HG03432 (cell line): ENCODE measurements around the gene GRIK5.
"Not testable (repeated sequence)": the region's sequence is repeated elsewhere in the genome, so short reads cannot be mapped to it uniquely, and the experiment has no call there.

ENCODE experiments used
- ATAC-seq: cut with Tn5 transposase; IDR thresholded peaks from one replicate; pipeline ENCODE4 v1.9.1; 2021; ENCODE audit warnings: mild to moderate bottlenecking, moderate library complexity; ENCODE audit not compliant: unreplicated experiment

The GRIK5 gene

DNA sequence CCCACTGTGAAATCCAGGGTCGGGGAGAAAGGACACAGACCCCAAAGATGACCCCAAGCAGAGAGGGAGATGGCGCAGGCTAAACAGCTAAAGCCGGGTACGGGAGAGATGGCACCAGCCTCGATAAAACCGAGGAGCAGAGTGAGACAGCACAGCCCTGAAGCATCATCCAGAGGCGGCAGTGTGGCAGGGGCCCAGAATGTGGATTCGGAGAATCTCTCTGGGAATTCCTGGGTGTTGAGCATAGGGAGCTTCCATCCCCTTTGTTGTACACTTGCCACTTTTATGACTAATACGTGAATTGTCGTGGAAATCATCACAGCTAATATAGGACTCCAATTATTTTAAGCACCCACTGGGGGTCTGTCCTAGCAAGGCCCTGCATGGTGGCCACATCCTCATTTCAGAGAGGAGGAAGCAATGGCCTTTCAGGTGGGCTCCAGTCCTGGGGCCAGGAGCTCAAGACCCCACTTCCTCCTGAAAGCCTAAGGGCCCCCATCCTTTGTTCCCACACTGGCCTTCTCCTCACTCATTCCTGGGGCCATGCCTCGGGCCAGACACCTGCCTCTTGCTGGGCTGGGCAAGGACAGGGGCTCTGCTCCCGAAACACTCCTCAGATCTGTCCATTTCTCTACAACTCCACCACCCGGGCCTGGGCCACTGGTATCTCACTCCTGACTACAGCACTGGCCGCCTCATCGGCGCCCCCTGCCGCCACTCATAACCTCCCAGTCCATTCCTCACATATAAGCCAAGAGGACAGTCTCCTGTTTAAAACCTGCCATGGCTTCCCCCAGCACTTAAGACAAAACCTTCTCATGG is 46.7 kb downstream of the GRIK5 start:
- ATAC-seq = no peak

DNA sequence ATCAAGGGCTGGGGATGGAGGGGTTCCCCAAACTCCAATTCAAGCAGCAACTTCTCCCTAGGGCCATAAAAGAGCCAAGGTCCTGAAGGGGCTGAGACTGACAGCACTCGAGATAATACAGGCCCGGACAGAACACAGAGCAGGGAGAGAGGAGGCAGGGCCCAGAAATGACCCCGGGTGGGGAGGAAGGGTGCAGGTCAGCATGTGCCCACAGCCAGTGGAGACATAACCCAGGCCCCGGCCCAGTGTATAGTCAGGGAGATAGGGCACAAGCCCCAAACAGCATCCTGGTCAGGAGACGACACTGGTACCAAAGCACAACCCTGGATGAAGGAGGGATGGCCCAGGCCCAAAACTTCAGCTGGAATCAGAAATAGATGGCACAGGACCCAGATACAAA is 47.4 kb downstream of the GRIK5 start:
- ATAC-seq = no peak

DNA sequence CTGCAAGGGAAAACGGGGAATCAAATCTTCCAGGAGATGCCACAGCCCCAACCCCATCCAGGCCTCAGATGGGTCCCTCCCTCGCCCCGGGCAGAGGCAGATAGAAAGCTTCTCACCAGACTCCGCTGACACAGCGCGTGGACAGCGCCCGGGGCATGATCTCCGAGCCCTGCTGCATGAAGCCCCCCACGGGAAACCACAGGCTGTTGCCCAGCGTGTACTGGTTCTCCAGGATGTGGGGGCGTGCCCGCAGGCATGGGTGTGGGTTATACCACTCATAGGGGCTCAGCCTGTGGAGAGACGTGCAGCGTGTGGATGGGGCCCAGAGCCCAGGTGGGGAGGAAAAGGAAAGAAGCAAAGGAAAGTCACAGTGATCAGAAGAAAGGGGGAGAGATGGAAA is 48.8 kb downstream of the GRIK5 start:
- no peak for ATAC-seq

DNA sequence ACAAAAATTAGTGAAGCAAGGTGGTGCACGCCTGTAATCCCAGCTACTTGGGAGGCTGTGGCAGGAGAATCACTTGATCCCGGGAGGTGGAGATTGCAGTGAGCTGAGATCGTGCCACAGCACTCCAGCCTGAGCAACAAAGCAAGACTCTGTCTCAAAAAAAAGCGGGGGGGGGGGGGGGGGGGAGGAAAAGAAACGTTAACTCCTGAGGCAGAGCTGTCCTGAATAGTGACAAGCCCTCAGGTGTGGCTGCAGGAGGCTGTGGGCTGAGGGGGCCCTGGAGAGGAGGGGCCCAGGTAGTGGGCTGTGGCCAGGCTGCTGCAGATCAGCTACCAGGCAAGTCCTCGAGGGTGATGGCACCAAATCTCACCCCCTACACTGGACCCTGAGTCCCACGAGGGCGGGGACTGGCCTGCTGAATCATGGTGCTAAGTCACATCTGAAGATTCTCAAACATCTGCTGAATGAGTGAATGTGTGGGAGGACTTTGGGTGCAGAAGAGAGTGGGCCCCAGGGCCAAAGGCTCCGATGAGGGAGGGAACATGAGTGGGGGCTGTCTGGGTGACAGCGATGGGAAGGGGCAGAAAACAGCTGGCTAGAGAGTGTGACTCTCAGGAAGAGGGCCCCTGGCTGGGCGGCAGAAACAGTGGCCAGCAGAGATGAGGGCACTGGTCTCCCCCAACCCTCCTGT is 51.4 kb downstream of the GRIK5 start:
- no peak for ATAC-seq

DNA sequence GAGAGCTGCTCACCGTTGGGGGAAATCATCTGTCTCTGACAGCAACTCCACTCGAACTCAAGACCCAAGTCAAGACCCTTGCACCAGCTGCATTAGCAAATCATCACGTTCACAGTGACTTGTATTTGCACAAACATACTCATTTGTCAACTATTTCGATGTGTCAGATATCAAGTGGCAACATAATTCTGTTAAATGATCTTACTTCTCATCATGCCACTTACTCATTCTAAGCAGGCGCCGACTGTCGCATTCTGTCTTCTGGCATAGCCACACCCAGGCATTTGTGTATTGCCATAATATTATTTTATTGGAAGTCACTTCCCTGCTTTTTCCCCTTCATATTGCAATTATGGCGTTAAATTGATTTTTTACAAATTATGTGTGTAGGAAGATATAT is 53.0 kb downstream of the GRIK5 start:
- ATAC-seq = no peak

DNA sequence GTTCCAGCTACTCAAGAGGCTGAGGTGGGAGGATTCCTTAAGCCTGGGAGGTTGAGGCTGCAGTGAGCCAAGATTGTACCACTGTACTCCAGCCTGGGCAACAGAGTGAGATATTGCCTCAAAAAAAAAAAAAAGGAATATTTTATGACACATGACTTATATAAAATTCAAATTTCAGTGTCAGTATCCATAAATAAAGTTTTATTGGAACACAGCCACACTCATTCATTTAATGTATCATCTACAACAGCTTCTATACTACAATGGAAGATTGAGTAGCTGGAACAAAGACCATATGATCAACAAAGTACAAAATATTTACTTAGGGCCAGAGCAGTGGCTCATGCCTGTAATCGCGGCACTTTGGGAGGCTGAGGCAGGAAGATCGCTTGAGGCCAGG is 57.3 kb downstream of the GRIK5 start:
- not testable (repeated sequence) for ATAC-seq

DNA sequence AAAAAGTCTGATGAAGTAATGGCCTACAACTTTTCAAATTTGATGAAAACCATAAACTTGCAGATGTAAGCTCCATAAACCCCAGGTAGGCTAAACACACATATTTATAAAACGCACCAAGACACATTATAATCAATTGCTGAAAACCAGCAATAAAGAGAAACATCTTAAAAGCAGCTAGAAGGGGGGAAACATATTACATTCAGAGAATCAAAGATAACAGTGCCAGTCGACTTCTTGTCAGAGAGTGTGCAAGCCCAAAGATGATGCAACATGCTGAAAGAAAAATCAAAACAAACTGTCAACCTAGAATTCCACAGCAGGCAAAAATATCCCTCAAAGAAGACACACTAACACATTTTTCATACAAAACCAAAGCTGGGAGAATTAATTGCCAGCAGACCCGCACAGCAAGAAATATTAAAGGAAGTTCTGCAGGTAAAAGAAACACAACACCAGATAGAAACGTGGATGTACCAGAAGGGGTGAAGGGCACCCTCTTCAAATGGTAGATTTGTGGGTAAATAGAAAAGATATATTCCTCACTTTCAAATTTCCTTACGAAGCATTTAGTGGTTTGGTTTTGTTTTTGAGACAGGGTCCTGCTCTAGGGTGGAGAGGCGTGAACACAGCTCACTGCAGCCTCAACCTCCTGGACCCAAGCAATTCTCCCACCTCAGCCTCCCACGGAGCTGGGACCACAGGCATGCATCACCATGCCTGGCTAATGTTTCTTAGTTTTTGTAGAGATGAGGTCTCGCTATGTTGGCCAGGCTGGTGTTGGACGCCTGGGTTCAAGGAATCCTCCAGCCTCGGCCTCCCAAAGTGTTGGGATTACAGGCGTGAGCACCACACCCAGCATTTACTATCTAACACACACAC is 59.5 kb downstream of the GRIK5 start:
- ATAC-seq = no peak

DNA sequence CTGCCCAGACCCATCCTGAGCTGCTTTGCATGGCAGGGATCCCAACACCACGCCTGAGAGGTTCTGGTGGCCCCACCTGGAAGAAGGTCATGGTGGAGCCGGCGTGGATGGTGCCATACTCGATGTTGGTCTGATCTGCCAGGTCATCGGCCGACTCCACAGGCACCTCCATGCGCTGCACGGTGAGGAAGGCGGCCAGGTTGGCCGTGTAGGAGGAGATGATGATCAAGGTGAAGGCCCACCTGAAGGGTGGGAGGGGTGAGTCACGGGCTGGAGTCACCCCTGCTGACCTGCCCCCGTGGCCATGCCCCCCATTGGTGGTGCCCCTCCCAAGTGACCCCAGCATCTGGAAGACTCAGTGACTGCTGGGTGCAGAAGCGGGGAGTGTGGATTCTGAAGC is 63.4 kb downstream of the GRIK5 start:
- no peak for ATAC-seq

DNA sequence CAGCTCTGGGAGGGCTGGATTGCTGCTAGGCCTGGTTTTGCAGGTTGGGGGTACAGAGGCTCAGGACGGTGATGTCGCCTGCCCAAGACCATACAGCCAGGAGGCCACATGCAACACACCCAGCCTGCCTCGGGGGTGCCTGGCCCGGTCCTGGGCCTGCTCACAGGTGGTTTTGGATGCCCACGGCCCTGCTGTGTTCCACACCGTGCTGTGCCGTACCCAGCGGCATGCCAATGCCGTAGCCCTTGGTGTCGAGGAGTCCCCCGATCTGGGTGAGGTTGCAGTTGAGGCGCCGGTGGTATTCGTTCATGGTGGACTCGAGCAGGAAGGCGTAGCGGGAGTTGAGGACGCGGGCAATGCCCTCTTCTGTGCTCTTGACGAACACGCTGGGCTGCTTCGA is 64.5 kb downstream of the GRIK5 start:
- no peak for ATAC-seq

DNA sequence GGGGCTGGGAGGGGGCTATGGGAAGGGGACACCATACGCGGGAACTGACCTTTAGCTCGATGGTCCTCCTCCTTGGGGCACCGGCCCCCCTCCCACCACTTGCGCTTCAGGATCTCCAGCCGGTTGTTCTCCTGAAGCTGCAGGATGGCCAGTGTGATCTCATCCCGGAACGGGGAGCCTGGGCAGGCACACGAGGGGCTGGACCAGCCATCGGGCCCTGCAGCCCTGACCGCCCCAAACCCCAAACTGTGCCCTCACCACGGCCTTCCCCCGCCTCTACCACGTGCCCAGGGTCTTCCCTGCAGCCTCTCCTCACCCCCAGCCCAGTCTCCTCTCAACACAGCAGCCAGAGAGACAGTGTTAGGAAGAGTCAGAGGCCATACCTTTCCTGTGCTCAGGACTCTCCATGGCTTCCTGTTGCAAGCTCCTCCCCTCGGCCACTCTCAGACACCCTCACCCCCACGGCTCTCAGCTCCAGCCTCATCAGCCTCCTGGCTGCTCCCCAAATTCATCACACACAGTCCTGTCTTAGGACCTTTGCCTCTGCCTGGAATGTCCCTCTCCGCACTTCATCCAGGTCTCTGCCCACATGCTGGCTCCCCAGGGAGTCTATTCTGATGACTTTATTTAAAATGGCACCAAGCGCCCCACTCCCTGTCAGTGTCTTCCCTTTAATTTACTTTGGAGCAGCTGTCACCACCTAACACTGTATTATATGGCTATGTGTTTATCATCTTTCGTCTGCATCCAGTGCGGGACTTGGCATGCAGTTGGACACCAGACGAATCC is 66.3 kb downstream of the GRIK5 start:
- ATAC-seq = no peak

DNA sequence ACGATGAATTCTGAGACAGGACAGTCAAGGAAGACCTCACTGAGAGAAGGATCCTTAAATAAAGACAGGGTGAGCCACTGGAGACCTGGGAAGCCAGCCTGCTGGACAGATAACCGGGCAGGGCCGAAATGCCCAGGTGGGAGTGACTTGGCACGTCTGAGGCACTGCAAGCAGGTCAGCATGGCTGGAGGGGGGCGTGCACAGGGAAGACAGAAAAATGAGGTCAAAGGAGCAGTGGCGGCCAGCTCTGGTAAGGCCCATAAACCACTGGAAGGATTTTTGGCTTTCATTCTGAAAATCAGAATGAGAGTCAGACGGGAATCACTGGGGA is 70.2 kb downstream of the GRIK5 start:
- no peak for ATAC-seq

DNA sequence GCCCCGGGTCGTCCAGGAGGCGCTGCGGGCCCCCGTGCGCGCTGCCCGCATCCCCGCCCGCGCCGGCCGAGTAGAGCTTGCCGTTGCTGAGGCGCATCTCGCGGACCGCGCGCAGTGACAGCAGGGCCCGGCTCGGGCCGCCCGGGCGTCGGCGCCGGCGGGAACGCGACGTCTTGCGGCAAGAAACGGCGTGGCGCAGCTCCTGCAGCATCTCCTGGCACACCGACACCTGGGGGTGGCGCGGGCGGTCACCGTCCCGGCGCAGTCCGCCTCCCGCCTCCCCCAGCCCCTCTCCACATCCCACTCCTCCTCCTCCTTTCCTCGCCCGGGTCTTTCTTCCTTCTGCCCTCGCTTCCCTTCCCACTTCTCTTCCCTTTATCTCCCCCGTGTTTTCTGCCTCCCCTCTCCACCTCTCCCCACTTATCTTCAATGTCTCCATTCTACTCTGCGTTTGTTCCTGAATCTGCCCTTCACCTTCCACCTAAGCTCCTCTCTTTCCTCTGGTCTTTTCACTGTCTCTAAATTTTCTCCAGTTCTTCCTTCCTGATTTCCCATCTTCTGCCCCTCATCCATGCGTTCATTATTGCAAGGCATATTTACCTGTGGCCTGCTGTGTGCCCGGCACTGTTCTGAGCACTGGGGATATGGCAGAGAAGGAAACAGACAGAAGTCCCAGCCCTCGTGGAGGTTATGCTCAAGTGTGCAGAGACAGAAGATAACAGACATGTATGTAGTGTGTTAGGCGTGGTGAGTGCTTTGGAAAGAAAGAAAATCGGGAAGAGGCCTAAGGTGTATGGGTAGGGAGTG is 70.7 kb downstream of the GRIK5 start:
- ATAC-seq = no peak

DNA sequence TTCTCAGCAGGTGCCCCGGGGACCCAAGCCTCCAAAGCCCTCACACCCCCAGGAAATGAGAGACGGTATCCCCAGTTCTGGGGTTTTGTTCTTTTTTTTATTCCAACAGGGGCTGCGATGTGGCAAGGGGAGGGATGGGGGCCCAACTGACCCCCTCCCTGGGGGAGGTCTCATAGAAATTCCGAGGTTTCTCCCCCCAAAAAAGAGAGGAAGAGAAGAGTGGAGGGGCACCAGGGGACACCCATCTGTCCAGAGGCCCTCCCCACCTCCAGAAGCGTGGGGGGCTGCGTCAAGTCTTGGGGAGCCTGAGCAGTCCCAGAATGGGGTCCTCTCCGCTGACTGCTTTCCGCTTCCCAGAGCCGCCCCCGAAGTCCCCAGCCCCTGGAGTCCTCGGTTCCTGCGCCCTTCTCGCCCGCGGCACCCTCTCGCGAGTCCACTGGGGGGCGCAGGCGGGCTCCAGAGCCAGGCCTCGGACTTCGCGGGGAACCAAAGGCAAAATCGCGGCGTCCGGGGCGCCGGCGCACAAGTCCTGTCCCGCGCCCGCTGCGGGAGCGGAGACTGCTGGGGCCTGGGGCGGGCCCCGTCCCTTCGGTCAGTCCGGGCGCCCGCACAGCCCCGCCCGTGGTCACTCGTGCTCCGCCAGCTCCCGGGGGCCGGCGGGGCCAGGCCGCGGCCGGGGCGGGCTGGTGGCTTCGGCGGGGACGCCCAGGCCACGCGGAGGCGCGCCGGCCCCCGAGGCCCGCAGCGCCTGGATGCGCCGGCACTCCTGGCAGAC is 71.6 kb downstream of the GRIK5 start:
- no peak for ATAC-seq

DNA sequence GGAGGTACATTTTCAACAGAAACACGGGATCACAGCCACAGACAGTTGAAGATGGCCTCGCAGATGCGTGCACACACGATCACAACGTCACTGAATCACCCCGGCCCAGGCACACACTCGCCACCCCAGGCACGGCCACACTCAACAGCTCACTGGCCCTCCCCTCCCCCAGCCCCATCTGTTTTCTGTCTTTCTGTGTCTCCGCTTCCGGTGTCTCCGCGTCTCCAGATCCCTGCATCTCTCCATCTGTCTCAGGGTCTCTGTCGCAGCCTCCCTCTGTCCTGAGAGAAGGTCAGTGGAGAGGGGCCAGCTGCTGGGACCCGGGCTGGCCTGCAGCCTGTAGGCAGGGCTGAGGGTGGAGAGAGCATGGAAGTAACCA is 72.2 kb downstream of the GRIK5 start:
- no peak for ATAC-seq

DNA sequence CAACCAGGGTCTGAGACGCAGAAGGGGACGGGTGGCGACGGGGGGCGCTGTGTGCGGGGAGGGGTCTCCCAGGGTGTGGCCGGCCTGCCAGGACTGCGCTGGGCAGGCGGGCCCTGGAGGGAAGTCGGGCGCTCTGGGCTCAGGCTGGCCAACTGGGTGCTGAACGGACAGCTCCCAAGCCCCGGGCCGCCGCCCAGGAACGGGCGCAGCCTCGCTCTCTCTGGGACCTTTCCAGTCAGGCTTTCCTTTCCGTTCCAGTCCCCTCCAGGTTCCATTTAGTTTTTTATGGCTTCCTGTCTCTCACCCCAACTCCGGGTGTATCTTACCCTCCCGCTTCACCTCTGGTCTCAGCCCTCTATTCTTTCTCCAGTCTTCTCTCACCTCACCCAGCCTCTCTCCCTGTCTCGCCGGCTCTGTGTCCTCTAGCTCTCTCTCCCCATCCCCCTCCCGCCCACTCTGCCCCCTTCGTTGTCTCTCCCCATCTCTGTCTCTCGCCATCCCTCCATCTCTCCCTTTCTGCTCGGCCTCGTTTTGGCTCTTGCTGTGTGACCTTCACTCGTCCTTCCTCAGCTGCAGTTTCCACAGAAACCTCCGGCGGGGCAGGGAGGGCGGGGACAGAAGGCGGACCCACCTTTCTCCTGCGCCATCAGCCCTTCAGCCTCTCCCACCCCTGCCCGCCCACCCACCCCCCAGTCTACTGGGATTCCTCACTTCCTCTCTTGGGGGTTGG is 72.7 kb downstream of the GRIK5 start:
- ATAC-seq = no peak

DNA sequence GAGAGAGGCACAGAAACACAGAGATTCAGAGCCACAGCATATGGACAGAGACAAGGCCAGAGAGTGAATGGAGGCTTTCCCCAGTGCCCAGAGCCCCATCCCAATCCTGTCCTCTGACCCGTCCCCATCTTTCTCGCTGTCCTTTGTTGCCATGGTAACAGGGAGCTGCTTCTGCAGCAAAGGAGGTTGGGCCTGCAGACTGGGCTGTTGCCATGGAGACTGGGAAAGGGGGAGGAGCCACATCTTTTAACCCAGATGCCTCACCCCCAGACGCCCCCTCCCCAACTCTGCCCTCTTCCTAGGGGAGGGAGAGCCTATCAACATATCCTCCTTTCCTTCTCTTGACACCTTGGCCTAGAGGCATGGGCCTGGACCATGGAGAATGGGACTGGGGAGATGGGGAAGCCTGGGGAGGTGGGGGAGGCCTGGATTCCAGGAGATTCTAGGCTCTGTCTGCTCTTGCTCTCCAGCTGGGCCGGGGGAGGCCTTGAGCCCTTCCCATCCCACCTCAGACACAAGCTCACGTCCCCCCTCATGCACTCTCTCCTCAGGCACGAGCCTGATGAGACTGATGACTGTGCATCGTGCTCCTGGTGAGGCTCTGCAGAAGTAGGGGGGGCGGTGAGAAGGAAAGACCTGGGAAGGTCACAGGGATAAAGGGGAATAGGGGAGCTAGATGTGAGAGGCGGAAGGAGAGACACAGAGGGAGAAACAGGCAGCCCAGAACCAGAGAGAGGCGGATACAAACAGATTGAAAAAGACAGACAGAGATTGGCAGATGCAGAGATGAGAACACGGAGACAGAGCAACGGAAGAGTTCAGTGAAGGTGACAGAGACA is 73.8 kb downstream of the GRIK5 start:
- no peak for ATAC-seq

DNA sequence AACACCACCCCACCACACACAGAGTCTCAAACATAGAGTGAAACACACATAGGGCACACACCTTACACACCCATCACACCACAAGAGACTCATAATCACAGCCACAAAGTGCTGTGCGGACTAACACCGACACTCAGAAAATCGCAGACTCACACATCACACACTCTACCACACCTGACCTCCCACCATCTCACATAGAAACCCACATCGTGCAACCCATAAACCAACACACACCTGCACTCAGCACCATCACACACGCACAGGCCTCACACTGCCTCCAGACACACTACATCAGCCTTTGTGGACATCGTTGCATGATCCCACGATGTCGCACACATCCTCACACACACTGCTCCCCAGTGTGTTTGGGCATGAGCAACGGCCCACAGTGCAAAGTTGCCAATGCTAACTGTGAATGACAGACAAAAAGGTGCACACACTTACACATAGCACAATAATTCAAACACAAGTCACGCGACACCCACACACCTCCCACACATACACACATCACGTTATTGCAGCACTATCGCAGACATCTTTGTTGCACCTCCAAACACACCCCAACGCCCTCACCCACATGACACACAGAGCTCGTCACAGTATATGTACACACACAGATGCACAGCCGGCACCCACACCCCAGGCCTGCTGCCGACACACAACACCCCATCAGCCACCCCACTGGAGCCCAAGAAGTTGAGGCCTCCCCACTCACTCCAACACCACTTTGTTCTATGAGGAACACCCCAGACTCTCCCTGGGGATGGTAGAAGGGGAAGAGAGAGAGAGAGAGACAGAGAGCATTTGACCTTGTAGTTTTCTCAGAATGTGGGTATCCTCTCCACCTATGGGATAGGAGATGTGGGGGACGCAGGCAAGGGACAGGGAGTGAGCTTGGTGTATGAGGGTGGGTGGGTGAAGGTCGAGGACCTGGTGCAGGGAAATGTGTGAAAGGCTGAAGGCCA is 74.7 kb downstream of the GRIK5 start:
- ATAC-seq = no peak
